ENCODE data around the gene FUT6. TPM values are rescaled to one million over a fixed set of nuclear protein-coding genes. Genes with fewer than 3 reads are reported as not detected.
"Not testable (repeated sequence)": the region's sequence is repeated elsewhere in the genome, so short reads cannot be mapped to it uniquely, and the experiment has no call there.

Gene FUT6, protein sequence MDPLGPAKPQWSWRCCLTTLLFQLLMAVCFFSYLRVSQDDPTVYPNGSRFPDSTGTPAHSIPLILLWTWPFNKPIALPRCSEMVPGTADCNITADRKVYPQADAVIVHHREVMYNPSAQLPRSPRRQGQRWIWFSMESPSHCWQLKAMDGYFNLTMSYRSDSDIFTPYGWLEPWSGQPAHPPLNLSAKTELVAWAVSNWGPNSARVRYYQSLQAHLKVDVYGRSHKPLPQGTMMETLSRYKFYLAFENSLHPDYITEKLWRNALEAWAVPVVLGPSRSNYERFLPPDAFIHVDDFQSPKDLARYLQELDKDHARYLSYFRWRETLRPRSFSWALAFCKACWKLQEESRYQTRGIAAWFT
- under 1 TPM in 1 of 4 donors, not detected in 3; 0.74 TPM for total RNA-seq

GRCh38 chr19:5839065-5840017 is at the start of gene FUT6:
Gene FUT6 (minus strand): TSS chr19:5839702. CDS start chr19:5832567, 7,135 bp downstream.
- TF ChIP-seq CTCF (IDR thresholded peaks at IDR 0.05) = no peak
- ATAC-seq (ENCODE audit: low FRiP score) = no peak
- DNase-seq (ENCODE audit: low spot score) = no peak

- ATAC-seq (ENCODE audit: low FRiP score); DNase-seq (ENCODE audit: low spot score): not testable (repeated sequence)
These were observed 44.7 kb upstream of the FUT6 start for GRCh38 chr19:5884065-5884811.

DNA sequence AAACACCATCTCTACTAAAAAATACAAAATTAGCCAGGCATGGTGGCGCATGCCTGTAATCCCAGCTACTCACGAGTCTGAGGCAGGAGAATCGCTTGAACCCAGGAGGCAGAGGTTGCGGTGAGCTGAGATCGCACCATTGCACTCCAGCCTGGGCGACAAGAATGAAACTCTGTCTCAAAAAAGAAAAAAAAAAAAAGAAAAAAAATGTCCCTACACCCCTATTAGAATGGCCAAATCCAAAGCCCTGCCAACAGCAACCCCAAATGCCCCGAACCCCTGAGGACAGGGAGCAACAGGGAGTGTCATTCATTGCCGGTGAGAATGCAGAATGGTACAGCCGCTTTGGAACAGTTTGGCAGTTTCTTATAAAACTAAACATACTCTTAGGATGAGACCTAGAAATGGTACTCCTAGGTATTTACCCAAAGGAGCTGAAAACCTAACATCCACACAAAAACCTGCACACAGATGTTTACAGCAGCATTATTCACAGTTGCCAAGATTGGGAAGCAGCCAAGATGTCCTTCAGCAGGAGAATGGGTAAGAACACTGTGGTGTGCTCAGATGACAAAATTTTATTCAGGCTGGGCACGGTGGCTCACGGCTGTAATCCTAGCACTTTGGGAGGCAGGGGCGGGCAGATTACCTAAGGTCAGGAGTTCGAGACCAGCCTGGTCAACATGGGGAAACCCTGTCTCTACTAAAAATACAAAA is 43.8 kb upstream of the FUT6 start:
- DNase-seq (ENCODE audit: low spot score); ATAC-seq (ENCODE audit: low FRiP score): not testable (repeated sequence)

DNA sequence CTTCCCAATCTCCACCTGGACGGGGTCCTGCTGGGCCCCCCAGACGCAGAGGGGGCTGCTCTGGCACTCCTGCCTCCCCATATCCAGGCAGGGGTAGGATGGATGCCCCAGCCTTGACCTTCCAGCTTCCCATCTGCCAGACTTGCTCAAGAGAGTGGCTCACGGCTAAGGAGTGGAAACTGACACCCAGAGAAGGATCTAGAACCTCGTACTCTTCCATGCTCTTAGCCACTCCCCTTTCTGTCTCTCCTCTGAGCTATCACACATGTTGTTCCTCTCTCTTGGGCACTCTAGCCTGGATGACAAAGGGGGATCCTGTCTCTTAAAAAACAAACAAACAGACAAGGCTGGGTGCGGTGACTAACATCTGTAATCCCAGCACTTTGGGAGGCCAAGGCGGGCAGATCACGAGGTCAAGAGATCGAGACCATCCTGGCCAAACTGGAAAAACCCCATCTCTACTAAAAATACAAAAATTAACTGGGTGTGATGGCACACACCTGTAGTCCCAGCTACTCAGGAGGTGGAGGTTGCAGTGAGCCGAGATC is 43.0 kb upstream of the FUT6 start:
- no peak for ATAC-seq (ENCODE audit: low FRiP score)
- TF ChIP-seq CTCF (IDR thresholded peaks at IDR 0.05) = no peak
- no peak for DNase-seq (ENCODE audit: low spot score)

GRCh38 chr19:5881543-5882299 is 42.2 kb upstream of the FUT6 start:
- no peak for TF ChIP-seq CTCF (IDR thresholded peaks at IDR 0.05)
- ATAC-seq (ENCODE audit: low FRiP score) (no peak), DNase-seq (ENCODE audit: low spot score) (no peak)

DNA sequence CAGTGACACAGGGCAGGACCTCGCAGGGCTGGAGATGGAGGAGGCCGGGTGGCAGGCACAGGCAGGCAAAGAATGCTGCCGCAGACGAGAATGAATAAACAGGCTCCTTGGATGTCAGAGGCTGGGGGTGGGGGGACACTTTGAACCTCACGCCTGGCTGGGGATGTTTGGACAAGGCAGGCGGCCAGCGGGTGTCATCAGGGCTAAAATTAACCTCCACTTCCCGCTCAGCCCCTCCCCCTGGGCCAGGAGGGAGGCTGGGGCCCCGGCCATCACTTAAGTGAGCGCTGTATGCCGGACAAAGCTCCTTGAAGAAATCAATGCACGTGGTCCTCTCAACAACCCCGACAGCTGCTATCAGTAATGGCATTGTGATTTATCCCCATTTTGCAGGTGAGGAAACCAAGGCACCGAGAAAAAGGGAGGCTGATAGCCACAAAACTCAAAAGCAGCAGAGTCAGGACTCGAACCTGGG is 41.1 kb upstream of the FUT6 start:
- DNase-seq (ENCODE audit: low spot score) (peak; percentile 29), ATAC-seq (ENCODE audit: low FRiP score) (no peak)
- no peak for TF ChIP-seq CTCF (IDR thresholded peaks at IDR 0.05)

Measured in omental fat pad (tissue), 4 donors.